NB4 (cell line): ENCODE results near the gene TBCK.

ENCODE experiments used
- DNase-seq: peaks from one replicate; pipeline ENCODE4 v3.0.0; 2010; ENCODE audit warnings: low read depth
- H3K4me3 ChIP-seq: one replicate; pipeline ENCODE4 v1.5.1; 2011; ENCODE audit warnings: mild to moderate bottlenecking, low read depth, low read length, moderate library complexity
- CTCF ChIP-seq: IDR thresholded peaks from one replicate; pipeline ENCODE4 v1.5.1; 2012; ENCODE audit warnings: low read depth, low read length
- MAX ChIP-seq: IDR thresholded peaks from 2 replicates; pipeline ENCODE4 v1.6.1; 2011; ENCODE audit warnings: low read depth, low read length
- MYC ChIP-seq: IDR thresholded peaks from 2 replicates; pipeline ENCODE4 v1.6.1; 2011; ENCODE audit warnings: low read depth, low read length
- POLR2A ChIP-seq: IDR thresholded peaks from 2 replicates; pipeline ENCODE4 v1.6.1; 2011; ENCODE audit warnings: mild to moderate bottlenecking; ENCODE audit not compliant: insufficient read length; ENCODE audit errors: extremely low read depth

TBCK gene

GRCh38 chr4:106034751-106035150, 281.3 kb downstream of the TBCK start:
- no peak for TF ChIP-seq MYC
- no peak for DNase-seq
- no peak overlapping the region for H3K4me3 ChIP-seq

DNA sequence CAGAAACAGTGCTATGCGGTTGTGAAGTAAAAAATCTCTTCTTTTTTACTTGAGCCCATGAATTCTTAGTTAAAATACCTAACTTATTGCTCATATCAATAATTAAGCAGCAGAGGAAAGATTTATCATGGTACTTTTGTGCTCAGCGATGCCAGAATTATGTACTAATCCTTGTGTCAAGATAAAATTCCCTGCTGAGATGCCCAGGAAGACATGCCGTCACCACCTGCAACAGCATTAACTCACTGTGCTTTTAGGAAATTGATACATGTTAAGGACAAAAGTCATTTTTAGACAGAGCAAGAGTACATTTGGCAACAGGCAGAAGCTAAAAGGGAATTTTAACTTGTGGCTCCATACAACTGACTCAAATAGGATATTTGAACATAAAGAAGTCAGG, 281.8 kb downstream of the TBCK start:
- no peak for TF ChIP-seq POLR2A
- no peak for TF ChIP-seq CTCF
- no peak for TF ChIP-seq MYC
- TF ChIP-seq MAX, result no peak
- DNase-seq, result no peak
- no peak overlapping the region for H3K4me3 ChIP-seq

DNA sequence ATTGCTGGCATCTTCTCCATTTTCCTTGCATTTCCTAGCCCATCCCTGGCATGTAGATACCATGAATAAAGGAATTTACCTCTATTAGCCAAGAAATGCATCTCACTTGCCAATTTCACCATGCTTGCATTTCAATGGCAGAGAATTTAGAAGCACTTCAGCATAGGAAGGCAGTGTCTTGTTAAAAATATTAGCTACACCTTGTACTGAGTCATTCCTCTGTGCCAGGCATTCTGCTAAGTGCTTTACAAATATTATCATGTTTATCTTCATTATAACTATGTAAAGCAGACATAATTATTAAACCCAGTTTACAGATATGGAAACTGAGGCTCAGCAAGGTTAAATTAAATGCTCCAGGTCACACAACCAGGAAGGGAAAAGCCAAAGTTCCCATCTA, 282.5 kb downstream of the TBCK start:
- no peak for DNase-seq
- TF ChIP-seq MAX, result no peak
- TF ChIP-seq POLR2A, result no peak
- TF ChIP-seq CTCF, result no peak
- TF ChIP-seq MYC, result no peak
- H3K4me3 ChIP-seq, result no peak overlapping the region

DNA sequence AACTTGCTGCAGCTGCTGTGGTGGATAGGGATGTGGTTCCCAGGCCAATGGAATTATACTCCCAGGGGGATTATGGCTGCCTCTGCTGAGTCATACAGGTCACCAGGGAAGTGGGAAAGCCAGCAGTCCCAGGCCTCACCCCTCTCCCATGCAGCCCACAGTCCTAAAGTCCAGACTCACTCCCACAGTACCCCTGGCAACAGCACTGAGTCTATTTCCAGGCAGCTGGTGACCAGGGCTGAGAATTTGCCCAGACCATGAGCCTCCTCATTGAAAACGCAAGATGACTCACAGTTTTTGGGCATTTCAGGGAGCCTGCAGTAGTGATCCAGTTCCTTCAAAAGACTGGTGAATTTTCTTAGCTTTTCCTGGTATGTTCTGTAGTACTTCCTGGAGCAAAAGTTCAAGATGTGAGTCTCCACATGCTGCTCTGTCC, 283.1 kb downstream of the TBCK start:
- H3K4me3 ChIP-seq, result no peak overlapping the region
- no peak for DNase-seq
- TF ChIP-seq POLR2A (no peak), MAX (no peak), MYC (no peak), CTCF (no peak)

- no peak for DNase-seq
- TF ChIP-seq MAX, result no peak
- TF ChIP-seq CTCF, result no peak
- TF ChIP-seq POLR2A, result no peak
- no peak for TF ChIP-seq MYC
- H3K4me3 ChIP-seq, result no peak overlapping the region
Observed at GRCh38 chr4:106022454-106022853, 293.6 kb downstream of the TBCK start.

- H3K4me3 ChIP-seq, result no peak overlapping the region
- DNase-seq, result peak; percentile 9
- no peak for TF ChIP-seq MAX
- no peak for TF ChIP-seq POLR2A
- TF ChIP-seq MYC, result no peak
- TF ChIP-seq CTCF, result no peak
Observed at GRCh38 chr4:106021737-106022410, 294.1 kb downstream of the TBCK start.
